AG09309 (cell line): ENCODE data around the gene SLX9.

Experiments used
- DNase-seq: peaks from one replicate; pipeline ENCODE4 v3.0.0-alpha.2; 2010; ENCODE audit warnings: low read depth
- H3K4me3 ChIP-seq: 2 replicates; pipeline ENCODE4 v1.5.1; 2011; ENCODE audit warnings: mild to moderate bottlenecking, low read depth, low read length, moderate library complexity; ENCODE audit not compliant: control insufficient read depth
- TF ChIP-seq, protein P1 (sequence below): IDR thresholded peaks from 2 replicates; pipeline ENCODE4 v1.5.1; 2011; ENCODE audit warnings: mild to moderate bottlenecking, low read depth, low read length, inconsistent platforms; ENCODE audit not compliant: insufficient read depth, control insufficient read depth; ENCODE audit errors: missing control alignments

Gene SLX9

DNA sequence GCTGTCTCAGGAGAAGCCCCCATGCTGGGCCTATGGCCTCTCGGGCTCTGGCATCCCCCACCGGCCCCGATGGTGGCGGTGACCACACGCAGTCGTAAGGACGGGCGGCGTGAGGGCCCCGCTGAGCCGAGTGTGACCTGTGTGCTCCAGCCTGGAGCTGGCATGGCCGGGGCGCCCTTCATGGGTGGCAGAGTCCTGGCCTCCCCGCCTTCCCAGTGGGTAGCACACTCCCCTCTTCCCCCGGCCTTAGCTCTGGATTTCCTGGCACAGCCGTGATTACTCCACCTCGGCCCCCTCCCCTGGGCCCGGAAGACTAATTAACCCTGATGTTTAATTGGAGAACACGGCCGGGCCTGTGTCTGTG is 44.6 kb downstream of the SLX9 start:
- H3K4me3 ChIP-seq, result no peak overlapping the region
- TF ChIP-seq, protein P1, sequence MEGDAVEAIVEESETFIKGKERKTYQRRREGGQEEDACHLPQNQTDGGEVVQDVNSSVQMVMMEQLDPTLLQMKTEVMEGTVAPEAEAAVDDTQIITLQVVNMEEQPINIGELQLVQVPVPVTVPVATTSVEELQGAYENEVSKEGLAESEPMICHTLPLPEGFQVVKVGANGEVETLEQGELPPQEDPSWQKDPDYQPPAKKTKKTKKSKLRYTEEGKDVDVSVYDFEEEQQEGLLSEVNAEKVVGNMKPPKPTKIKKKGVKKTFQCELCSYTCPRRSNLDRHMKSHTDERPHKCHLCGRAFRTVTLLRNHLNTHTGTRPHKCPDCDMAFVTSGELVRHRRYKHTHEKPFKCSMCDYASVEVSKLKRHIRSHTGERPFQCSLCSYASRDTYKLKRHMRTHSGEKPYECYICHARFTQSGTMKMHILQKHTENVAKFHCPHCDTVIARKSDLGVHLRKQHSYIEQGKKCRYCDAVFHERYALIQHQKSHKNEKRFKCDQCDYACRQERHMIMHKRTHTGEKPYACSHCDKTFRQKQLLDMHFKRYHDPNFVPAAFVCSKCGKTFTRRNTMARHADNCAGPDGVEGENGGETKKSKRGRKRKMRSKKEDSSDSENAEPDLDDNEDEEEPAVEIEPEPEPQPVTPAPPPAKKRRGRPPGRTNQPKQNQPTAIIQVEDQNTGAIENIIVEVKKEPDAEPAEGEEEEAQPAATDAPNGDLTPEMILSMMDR, result no peak
- no peak for DNase-seq

DNA sequence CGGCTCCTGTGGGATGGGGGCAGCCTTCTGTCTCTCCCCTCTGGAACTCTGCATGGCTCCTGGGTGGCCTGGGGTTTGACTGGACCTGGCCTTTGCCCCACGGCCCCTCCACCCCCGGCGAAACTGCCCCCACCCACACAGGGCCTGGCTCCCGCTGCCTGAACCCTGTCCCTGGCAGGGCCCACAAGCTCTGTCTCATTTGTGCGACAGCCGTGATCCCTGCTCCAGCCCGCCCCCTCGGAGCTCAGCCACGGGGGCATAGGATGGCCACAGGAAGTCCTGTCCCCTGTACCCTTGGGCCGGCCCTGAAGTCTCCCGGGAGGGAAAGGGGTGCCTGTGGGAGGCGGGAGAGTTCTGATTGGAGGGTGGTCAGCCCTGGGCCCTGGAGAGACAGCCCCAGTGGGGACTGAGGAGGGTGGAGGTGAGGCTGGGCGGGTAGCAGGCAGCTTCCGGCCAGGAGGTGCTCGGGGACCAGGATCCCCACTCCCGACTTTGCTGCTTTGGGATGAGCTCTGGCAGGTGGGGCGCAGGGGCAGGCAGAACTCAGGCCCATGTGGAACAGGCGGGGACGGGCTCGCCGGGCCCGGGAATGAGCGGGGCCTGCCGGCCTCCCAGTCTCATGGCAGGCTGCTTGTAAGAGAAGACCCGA is 45.1 kb downstream of the SLX9 start:
- DNase-seq, result no peak
- TF ChIP-seq, protein P1, result no peak
- H3K4me3 ChIP-seq, result no peak overlapping the region

DNA sequence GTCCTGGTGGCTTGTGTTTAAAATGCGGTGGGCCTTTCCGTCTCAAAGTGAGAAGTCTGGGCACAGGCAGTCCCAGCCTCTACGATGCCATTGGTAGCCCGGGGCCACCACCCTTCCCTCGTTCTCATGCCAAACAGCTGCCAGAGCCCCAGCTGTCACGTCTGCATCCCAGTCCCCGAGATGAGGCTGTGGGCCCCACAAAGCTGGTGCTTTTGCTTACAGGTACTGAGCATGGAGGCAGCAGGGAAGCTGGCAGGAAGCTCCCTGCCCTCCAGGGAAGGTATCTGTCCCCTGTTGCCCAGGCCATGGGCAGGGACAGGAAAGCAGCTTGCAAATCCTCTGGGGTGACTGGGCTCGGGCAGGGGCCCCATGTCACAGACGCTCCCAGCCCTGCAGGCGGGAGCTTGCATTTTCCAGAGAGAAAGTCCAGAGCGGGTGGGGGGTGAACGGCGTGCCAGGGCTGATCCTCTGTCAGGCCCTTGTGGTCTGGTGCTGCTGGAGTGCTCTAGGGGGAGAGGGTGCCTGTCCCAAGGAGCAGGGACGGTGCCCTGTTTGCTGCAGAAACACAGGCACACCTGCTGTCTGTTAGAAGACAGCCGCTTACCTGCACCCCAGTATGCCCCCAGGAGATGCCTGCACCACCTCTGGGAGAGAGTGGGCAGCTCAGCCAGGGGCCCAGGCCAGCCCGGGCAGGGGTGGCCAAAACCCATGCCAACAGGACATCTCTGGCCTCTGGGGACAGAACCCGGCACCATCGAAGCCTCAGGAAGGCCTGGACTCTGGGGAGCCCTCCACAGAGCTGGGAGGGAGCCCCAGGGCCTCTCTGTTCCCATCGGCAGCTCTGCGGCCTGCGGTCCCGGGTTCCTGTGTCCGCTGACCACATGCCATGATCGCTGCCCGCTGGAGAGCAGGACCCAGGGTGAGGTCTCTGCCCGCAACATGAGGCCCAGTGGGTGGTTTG is 45.9 kb downstream of the SLX9 start:
- no peak overlapping the region for H3K4me3 ChIP-seq
- TF ChIP-seq, protein P1, result no peak
- no peak for DNase-seq

DNA sequence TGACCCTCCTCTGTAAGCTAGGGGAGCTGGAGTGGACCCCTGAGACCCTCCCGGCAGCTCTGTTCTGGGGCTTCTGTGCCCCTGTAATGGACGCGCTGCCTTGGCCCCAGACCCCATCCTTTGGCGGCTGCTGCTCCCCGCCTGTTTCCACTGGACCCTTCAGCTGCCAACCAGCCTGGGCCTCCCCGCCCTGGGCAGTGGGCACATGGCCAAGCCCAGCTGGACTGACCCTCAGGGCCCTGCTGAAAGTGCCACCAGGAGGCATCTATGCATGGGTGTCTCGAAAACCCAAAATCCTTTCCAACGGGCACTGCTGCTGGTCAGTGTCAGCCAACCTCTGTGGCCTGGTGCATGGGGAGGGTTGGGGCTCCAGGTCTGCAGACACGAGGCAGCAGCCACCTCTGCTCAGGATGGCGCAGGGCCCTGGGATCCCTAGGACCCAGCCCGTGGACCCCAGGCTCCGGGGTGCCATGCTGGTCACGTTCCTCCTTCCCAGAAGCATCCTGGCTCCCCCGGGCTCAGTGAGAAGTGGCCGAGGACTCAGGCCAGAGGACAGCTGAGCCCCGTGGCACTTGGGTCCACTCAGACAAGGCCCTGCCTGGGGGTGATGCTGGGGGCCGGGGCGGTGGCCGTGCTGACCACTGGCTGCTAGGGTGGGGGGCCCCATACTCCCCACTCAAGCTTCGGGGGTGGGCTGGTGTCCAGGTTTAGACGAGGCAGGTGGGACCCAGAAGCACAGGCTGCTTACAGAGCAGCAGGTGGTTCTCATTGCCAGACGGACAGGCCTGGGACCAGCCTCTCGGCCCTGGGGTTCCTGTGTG is 46.9 kb downstream of the SLX9 start:
- TF ChIP-seq, protein P1, result no peak
- H3K4me3 ChIP-seq, result no peak overlapping the region
- no peak for DNase-seq

DNA sequence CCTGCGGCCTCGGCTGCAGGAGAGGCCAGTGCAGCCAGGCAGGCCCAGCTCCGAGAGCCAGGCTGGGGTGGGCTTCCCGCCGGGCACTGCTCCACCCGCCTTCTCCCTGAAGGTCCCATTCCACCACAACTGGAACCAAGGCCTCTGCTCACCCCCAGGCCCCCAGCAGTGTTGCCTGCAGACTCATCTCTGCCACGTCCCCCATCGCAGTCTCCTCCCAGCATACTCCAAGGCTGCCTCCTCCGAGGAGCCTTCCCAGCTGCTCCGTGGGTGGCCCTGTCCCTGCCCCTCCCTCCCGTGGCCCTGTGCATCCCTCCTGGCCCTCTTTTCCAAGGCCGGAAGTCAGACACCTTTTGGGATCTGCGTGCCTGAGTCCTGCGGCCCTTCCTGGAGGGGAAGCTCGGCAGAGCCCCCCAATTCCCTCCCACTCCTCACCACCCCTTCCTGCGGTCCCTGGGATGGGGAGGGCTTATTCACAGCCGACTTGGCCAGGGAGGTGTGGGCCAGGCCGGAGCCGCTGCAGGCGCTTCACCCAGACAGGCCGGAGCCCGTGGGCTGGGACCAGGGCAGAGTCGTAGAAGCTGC is 47.6 kb downstream of the SLX9 start:
- DNase-seq, result no peak
- TF ChIP-seq, protein P1, result no peak
- H3K4me3 ChIP-seq, result no peak overlapping the region
